Measurements from ENCODE around the gene IL13.
"Not testable (repeated sequence)": the region's sequence is repeated elsewhere in the genome, so short reads cannot be mapped to it uniquely, and the experiment has no call there.

The IL13 gene

GRCh38 chr5:132687995-132688394 lies 30.0 kb downstream of the IL13 start:
- in situ Hi-C loops (cut with MboI; ENCODE audit: low sequenced_read_pairs) = no loop called here

- in situ Hi-C loops (cut with MboI; ENCODE audit: low sequenced_read_pairs) = no loop called here
These were observed 30.8 kb downstream of the IL13 start for GRCh38 chr5:132688536-132689339.

- in situ Hi-C loops (cut with MboI; ENCODE audit: low sequenced_read_pairs) = no loop called here
These were observed 31.5 kb downstream of the IL13 start for GRCh38 chr5:132689513-132689912.

- in situ Hi-C loops (cut with MboI; ENCODE audit: low sequenced_read_pairs) = no loop called here
These were observed 32.2 kb downstream of the IL13 start for GRCh38 chr5:132690156-132690555.

GRCh38 chr5:132691755-132692631 lies 34.0 kb downstream of the IL13 start:
- in situ Hi-C loops (cut with MboI; ENCODE audit: low sequenced_read_pairs) = not testable (repeated sequence)

GRCh38 chr5:132692632-132692967 lies 34.6 kb downstream of the IL13 start:
- in situ Hi-C loops (cut with MboI; ENCODE audit: low sequenced_read_pairs) = no loop called here

- in situ Hi-C loops (cut with MboI; ENCODE audit: low sequenced_read_pairs) = no loop called here
These were observed 38.0 kb downstream of the IL13 start for GRCh38 chr5:132695956-132696355.

GRCh38 chr5:132704875-132705274 lies 46.9 kb downstream of the IL13 start:
- in situ Hi-C loops (cut with MboI; ENCODE audit: low sequenced_read_pairs) = no loop called here

GRCh38 chr5:132708645-132709044 lies 50.7 kb downstream of the IL13 start:
- in situ Hi-C loops (cut with MboI; ENCODE audit: low sequenced_read_pairs) = no loop called here

Data from hTERT RPE-1 (cell line).